ENCODE measurements around the gene TXLNA. TPM values are rescaled to one million over a fixed set of nuclear protein-coding genes. Genes with fewer than 3 reads are reported as not detected.
A peak's percentile ranks its signal among the peaks of the same experiment; 100 is the strongest.
"Not testable (repeated sequence)": the region's sequence is repeated elsewhere in the genome, so short reads cannot be mapped to it uniquely, and the experiment has no call there.

The TXLNA gene
- 10 to 100 TPM; 16.7 to 83.3 (median 36.3) TPM for total RNA-seq
- 10 to 100 TPM; 20.4 to 31.4 TPM for polyA plus RNA-seq
- 92.6 reads per million, percentile 83 among the genes with 10 or more reads in this experiment for total RNA-seq

- peaks cover 22 to 45% (median 38%) of the 10 kb centered on the region in 7 donors for H3K4me1 Mint-ChIP-seq
- peak within 1 kb of the TSS; percentile 89 for H3K27ac ChIP-seq (ENCODE audit: low read depth, low read length)
- peaks cover 0 to 18% (median 5%) of the 10 kb centered on the region in 3 experiments for H3K36me3 ChIP-seq (ENCODE audit: control insufficient read depth in 2 of 3, insufficient read depth in 3 of 3, low read length in 3 of 3)
These were observed at the start of gene TXLNA for GRCh38 chr1:32179443-32180185. TXLNA (plus strand) TSS chr1:32179675; CDS start chr1:32180346, 671 bp downstream.

GRCh38 chr1:32133950-32134280, 45.6 kb upstream of the TXLNA start:
- POLR2A ChIA-PET, result interaction anchor here (0.6 kb wide), 1 partner anchor 231 kb away, joined by 4 read pairs; no protein-coding TSS in a partner anchor
- DNase-seq; H3K4me1 ChIP-seq (ENCODE audit: control insufficient read depth in 2 of 2, insufficient read depth in 2 of 2, low read length in 2 of 2); H3K27ac ChIP-seq (ENCODE audit: low read depth, low read length); H3K9me3 Mint-ChIP-seq; ATAC-seq; H3K4me3 ChIP-seq (ENCODE audit: low read length); H3K4me3 Mint-ChIP-seq; H3K27me3 Mint-ChIP-seq; H3K27ac Mint-ChIP-seq; CTCF ChIA-PET; H3K9me3 ChIP-seq (ENCODE audit: control insufficient read depth in 2 of 3, low read length in 3 of 3); intact Hi-C loops (cut with micrococcal nuclease); H3K27me3 ChIP-seq (ENCODE audit: control insufficient read depth in 2 of 2, insufficient read depth in 2 of 2, low read length in 2 of 2): not testable (repeated sequence)
- H3K4me1 Mint-ChIP-seq, result peaks cover 21 to 52% (median 45%) of the 10 kb centered on the region in 7 donors
- peaks cover 0 to 14% (median 10%) of the 10 kb centered on the region in 5 donors for H3K36me3 Mint-ChIP-seq
- peaks cover 0 to 15% (median 0%) of the 10 kb centered on the region in 3 experiments for H3K36me3 ChIP-seq (ENCODE audit: control insufficient read depth in 2 of 3, insufficient read depth in 3 of 3, low read length in 3 of 3)

More at GRCh38 chr1:32179443-32180185, at the start of gene TXLNA:
- Mint-ChIP-seq H3K36me3 (peaks cover 0 to 34% (median 10%) of the 10 kb centered on the region in 5 donors), H3K9me3 (no peaks in the 10 kb centered on the region), H3K27ac (peak within 1 kb of the TSS; percentile 84 to 98 (median 92)), H3K4me3 (peak within 1 kb of the TSS; percentile 86 to 94 (median 91)), H3K27me3 (no peaks in the 10 kb centered on the region)
- Histone ChIP-seq H3K4me1 (ENCODE audit: control insufficient read depth in 2 of 2, insufficient read depth in 2 of 2, low read length in 2 of 2) (peaks cover 17 to 21% of the 10 kb centered on the region in 2 donors), H3K4me3 (ENCODE audit: low read length) (peak within 1 kb of the TSS; percentile 89), H3K27me3 (ENCODE audit: control insufficient read depth in 2 of 2, insufficient read depth in 2 of 2, low read length in 2 of 2) (no peaks in the 10 kb centered on the region), H3K9me3 (ENCODE audit: control insufficient read depth in 2 of 3, low read length in 3 of 3) (no peaks in the 10 kb centered on the region)
- CTCF ChIA-PET, result interaction anchor here (0.8 to 2.0 kb wide), 3 partner anchors 21 to 215 kb away, joined by 3 to 4 read pairs (median 4); partner anchors contain the start of genes BSDC1 and CCDC28B
- POLR2A ChIA-PET, result interaction anchor here (0.6 to 5.2 kb wide), 18 partner anchors 12 to 948 kb away, joined by 3 to 49 read pairs (median 4); partner anchors contain the start of genes BSDC1, CCDC28B, KPNA6 and LCK
- intact Hi-C loops (cut with micrococcal nuclease), result loop anchor here (1.0 to 5.0 kb wide), 13 partner anchors 21 to 472 kb away; partner anchors contain the start of genes BSDC1 (in 2 of the 2), KPNA6 (in 2 of the 2), TMEM39B (in 2 of the 2) and CCDC28B (in 1 of the 2)
- DNase-seq (peak; percentile 80 to 93 (median 86)), ATAC-seq (peak; percentile 91)

- Histone ChIP-seq H3K27me3 (ENCODE audit: control insufficient read depth in 2 of 2, insufficient read depth in 2 of 2, low read length in 2 of 2) (no peaks in the 10 kb centered on the region), H3K27ac (ENCODE audit: low read depth, low read length) (no peak overlapping the region), H3K9me3 (ENCODE audit: control insufficient read depth in 2 of 3, low read length in 3 of 3) (no peaks in the 10 kb centered on the region), H3K4me1 (ENCODE audit: control insufficient read depth in 2 of 2, insufficient read depth in 2 of 2, low read length in 2 of 2) (peaks cover 13% of the 10 kb centered on the region in 2 donors), H3K4me3 (ENCODE audit: low read length) (no peak overlapping the region), H3K36me3 (ENCODE audit: control insufficient read depth in 2 of 3, insufficient read depth in 3 of 3, low read length in 3 of 3) (peaks cover 0 to 15% (median 0%) of the 10 kb centered on the region in 3 experiments)
- no peak for DNase-seq
- Mint-ChIP-seq H3K36me3 (peaks cover 0 to 17% (median 10%) of the 10 kb centered on the region in 5 donors), H3K9me3 (peaks cover 0 to 2% (median 0%) of the 10 kb centered on the region in 11 donors), H3K4me3 (peak overlapping the region in 1 of 10 donors; percentile 43), H3K4me1 (peaks cover 29 to 68% (median 59%) of the 10 kb centered on the region in 7 donors), H3K27ac (peak overlapping the region in 2 of 9 donors; percentile 7 to 19), H3K27me3 (no peaks in the 10 kb centered on the region)
- no peak for ATAC-seq
- intact Hi-C loops (cut with micrococcal nuclease), result no loop called here
- ChIA-PET CTCF (no interaction called here), POLR2A (interaction anchor here (0.6 kb wide), 1 partner anchor 16 kb away, joined by 6 read pairs; no protein-coding TSS in a partner anchor)
These were observed 42.4 kb upstream of the TXLNA start for GRCh38 chr1:32137111-32137510.

- ChIA-PET CTCF (no interaction called here), POLR2A (no interaction called here)
These were observed 40.5 kb upstream of the TXLNA start for GRCh38 chr1:32138965-32139364.

GRCh38 chr1:32142446-32143301, 36.8 kb upstream of the TXLNA start:
- ATAC-seq, result peak; percentile 16
- Histone ChIP-seq H3K9me3 (ENCODE audit: control insufficient read depth in 2 of 3, low read length in 3 of 3) (peaks cover 0 to 11% (median 0%) of the 10 kb centered on the region in 3 experiments), H3K4me3 (ENCODE audit: low read length) (no peak overlapping the region), H3K4me1 (ENCODE audit: control insufficient read depth in 2 of 2, insufficient read depth in 2 of 2, low read length in 2 of 2) (peaks cover 15% of the 10 kb centered on the region in 2 donors), H3K27ac (ENCODE audit: low read depth, low read length) (no peak overlapping the region), H3K36me3 (ENCODE audit: control insufficient read depth in 2 of 3, insufficient read depth in 3 of 3, low read length in 3 of 3) (peaks cover 0 to 7% (median 0%) of the 10 kb centered on the region in 3 experiments), H3K27me3 (ENCODE audit: control insufficient read depth in 2 of 2, insufficient read depth in 2 of 2, low read length in 2 of 2) (no peaks in the 10 kb centered on the region)
- peaks cover 0 to 28% (median 14%) of the 10 kb centered on the region in 5 donors for H3K36me3 Mint-ChIP-seq
- ChIA-PET CTCF (no interaction called here), POLR2A (interaction anchor here (0.6 to 0.7 kb wide), 2 partner anchors 29 to 97 kb away, joined by 5 to 6 read pairs; no protein-coding TSS in a partner anchor)
- peak overlapping the region in 8 of 9 donors; percentile 38 to 87 (median 56) for H3K27ac Mint-ChIP-seq
- H3K4me1 Mint-ChIP-seq, result peaks cover 37 to 76% (median 67%) of the 10 kb centered on the region in 7 donors
- DNase-seq, result no peak
- intact Hi-C loops (cut with micrococcal nuclease), result no loop called here
- no peaks in the 10 kb centered on the region for H3K27me3 Mint-ChIP-seq
- H3K4me3 Mint-ChIP-seq, result no peak overlapping the region
- peaks cover 0 to 20% (median under 1%) of the 10 kb centered on the region in 11 donors for H3K9me3 Mint-ChIP-seq

More at GRCh38 chr1:32138965-32139364, 40.5 kb upstream of the TXLNA start:
- peaks cover 0 to 2% (median 0%) of the 10 kb centered on the region in 11 donors for H3K9me3 Mint-ChIP-seq
- H3K4me1 Mint-ChIP-seq, result peaks cover 33 to 84% (median 70%) of the 10 kb centered on the region in 7 donors
- H3K36me3 Mint-ChIP-seq, result peaks cover 0 to 20% (median 10%) of the 10 kb centered on the region in 5 donors
- intact Hi-C loops (cut with micrococcal nuclease), result no loop called here
- no peak for ATAC-seq
- peaks cover 14 to 15% of the 10 kb centered on the region in 2 donors for H3K4me1 ChIP-seq (ENCODE audit: control insufficient read depth in 2 of 2, insufficient read depth in 2 of 2, low read length in 2 of 2)
- no peaks in the 10 kb centered on the region for H3K27me3 Mint-ChIP-seq
- peak overlapping the region in 8 of 9 donors; percentile 2 to 65 (median 44) for H3K27ac Mint-ChIP-seq
- no peaks in the 10 kb centered on the region for H3K27me3 ChIP-seq (ENCODE audit: control insufficient read depth in 2 of 2, insufficient read depth in 2 of 2, low read length in 2 of 2)
- no peak overlapping the region for H3K4me3 ChIP-seq (ENCODE audit: low read length)
- H3K27ac ChIP-seq (ENCODE audit: low read depth, low read length), result no peak overlapping the region
- peaks cover 0 to 10% (median 0%) of the 10 kb centered on the region in 3 experiments for H3K36me3 ChIP-seq (ENCODE audit: control insufficient read depth in 2 of 3, insufficient read depth in 3 of 3, low read length in 3 of 3)
- no peak for DNase-seq
- peak overlapping the region in 1 of 10 donors; percentile 20 for H3K4me3 Mint-ChIP-seq
- H3K9me3 ChIP-seq (ENCODE audit: control insufficient read depth in 2 of 3, low read length in 3 of 3), result no peaks in the 10 kb centered on the region

GRCh38 chr1:32143302-32143695, 36.2 kb upstream of the TXLNA start:
- H3K36me3 ChIP-seq (ENCODE audit: control insufficient read depth in 2 of 3, insufficient read depth in 3 of 3, low read length in 3 of 3); H3K27me3 Mint-ChIP-seq; H3K4me3 ChIP-seq (ENCODE audit: low read length); POLR2A ChIA-PET; H3K27ac ChIP-seq (ENCODE audit: low read depth, low read length); CTCF ChIA-PET; intact Hi-C loops (cut with micrococcal nuclease); H3K4me3 Mint-ChIP-seq; H3K27me3 ChIP-seq (ENCODE audit: control insufficient read depth in 2 of 2, insufficient read depth in 2 of 2, low read length in 2 of 2); DNase-seq; ATAC-seq: not testable (repeated sequence)
- Histone ChIP-seq H3K4me1 (ENCODE audit: control insufficient read depth in 2 of 2, insufficient read depth in 2 of 2, low read length in 2 of 2) (peaks cover 15% of the 10 kb centered on the region in 2 donors), H3K9me3 (ENCODE audit: control insufficient read depth in 2 of 3, low read length in 3 of 3) (peaks cover 0 to 17% (median 0%) of the 10 kb centered on the region in 3 experiments)
- H3K4me1 Mint-ChIP-seq, result peaks cover 32 to 70% (median 61%) of the 10 kb centered on the region in 7 donors
- peaks cover 0 to 26% (median 4%) of the 10 kb centered on the region in 11 donors for H3K9me3 Mint-ChIP-seq
- peak overlapping the region in 1 of 9 donors; percentile 25 for H3K27ac Mint-ChIP-seq
- peaks cover 0 to 32% (median 20%) of the 10 kb centered on the region in 5 donors for H3K36me3 Mint-ChIP-seq
